Astrocyte (in vitro differentiated cells and primary cell): ENCODE data around the gene ZNF784. TPM values are rescaled to one million over a fixed set of nuclear protein-coding genes. Genes with fewer than 3 reads are reported as not detected.

ENCODE experiments used
- DNase-seq: peaks from one replicate; pipeline ENCODE4 v3.0.0-alpha.2; 2010; ENCODE audit warnings: low read depth
- FAIRE-seq: peaks from 2 replicates; lab custom pipeline; 2011; peaks lifted over from hg19 to GRCh38; lab: Jason Lieb, UNC
- H2AFZ ChIP-seq: 2 replicates; pipeline ENCODE4 v1.6.0; 2012; ENCODE audit warnings: low read depth, low read length, inconsistent platforms
- H3K27ac ChIP-seq: 2 replicates; pipeline ENCODE4 v1.5.1; 2011; ENCODE audit warnings: low read depth, low read length, inconsistent platforms
- H3K27me3 ChIP-seq: 2 replicates; pipeline ENCODE4 v1.6.0; 2011; ENCODE audit warnings: low read length, inconsistent platforms; ENCODE audit not compliant: insufficient read depth
- H3K36me3 ChIP-seq: 2 replicates; pipeline ENCODE4 v1.5.1; 2011; ENCODE audit warnings: low read length, inconsistent platforms; ENCODE audit not compliant: insufficient read depth
- H3K4me1 ChIP-seq: 2 replicates; pipeline ENCODE4 v1.5.1; 2011; ENCODE audit warnings: low read length, inconsistent platforms; ENCODE audit not compliant: insufficient read depth
- H3K4me2 ChIP-seq: 2 replicates; pipeline ENCODE4 v1.6.0; 2012; ENCODE audit warnings: low read length, inconsistent platforms
- H3K4me3 ChIP-seq: 2 replicates; pipeline ENCODE4 v1.5.1; 2011; ENCODE audit warnings: low read depth, mild to moderate bottlenecking, low read length, inconsistent platforms; ENCODE audit not compliant: insufficient read depth
- H3K79me2 ChIP-seq: 2 replicates; pipeline ENCODE4 v1.6.0; 2012; ENCODE audit warnings: mild to moderate bottlenecking, low read length, inconsistent platforms; ENCODE audit not compliant: insufficient read depth
- H3K9ac ChIP-seq: 2 replicates; pipeline ENCODE4 v1.6.0; 2012; ENCODE audit warnings: mild to moderate bottlenecking, low read length, inconsistent platforms
- H3K9me3 ChIP-seq: 2 replicates; pipeline ENCODE4 v1.5.1; 2012; ENCODE audit warnings: low read depth, mild to moderate bottlenecking, low read length, inconsistent platforms; ENCODE audit not compliant: insufficient read depth
- H4K20me1 ChIP-seq: 2 replicates; pipeline ENCODE4 v1.6.0; 2012; ENCODE audit warnings: low read length, inconsistent platforms; ENCODE audit not compliant: insufficient read depth
- H3K27ac Mint-ChIP-seq: one replicate; pipeline ENCODE4 v1.8.0; 2021; ENCODE audit warnings: mild to moderate bottlenecking, mixed read lengths; ENCODE audit not compliant: unreplicated experiment
- H3K27me3 Mint-ChIP-seq: one replicate; pipeline ENCODE4 v1.8.0; 2021; ENCODE audit warnings: low read depth, mixed read lengths; ENCODE audit not compliant: unreplicated experiment
- H3K36me3 Mint-ChIP-seq: one replicate; pipeline ENCODE4 v1.8.0; 2021; ENCODE audit warnings: low read depth, mixed read lengths; ENCODE audit not compliant: unreplicated experiment
- H3K4me1 Mint-ChIP-seq: one replicate; pipeline ENCODE4 v1.8.0; 2021; ENCODE audit warnings: low read depth, mixed read lengths; ENCODE audit not compliant: unreplicated experiment
- H3K4me3 Mint-ChIP-seq: one replicate; pipeline ENCODE4 v1.8.0; 2021; ENCODE audit warnings: mild to moderate bottlenecking, moderate library complexity, mixed read lengths; ENCODE audit not compliant: unreplicated experiment
- H3K9me3 Mint-ChIP-seq: one replicate; pipeline ENCODE4 v1.8.0; 2021; ENCODE audit warnings: mild to moderate bottlenecking, mixed read lengths; ENCODE audit not compliant: unreplicated experiment
- CTCF ChIP-seq: IDR thresholded peaks from 2 replicates; pipeline ENCODE4 v1.5.1; 2011; ENCODE audit warnings: low read depth, mild to moderate bottlenecking, inconsistent platforms, low read length, moderate library complexity; ENCODE audit not compliant: insufficient read depth
- EZH2 ChIP-seq: IDR thresholded peaks from 2 replicates; pipeline ENCODE4 v1.6.1; 2012; ENCODE audit warnings: mild to moderate bottlenecking, low read length, inconsistent platforms; ENCODE audit not compliant: insufficient read depth
- total RNA-seq: library from RNA; stranded (reverse); gene quantifications from 2 replicates; pipeline ENCODE4 v1.2.1, GENCODE V29; 2021

The ZNF784 gene
- total RNA-seq, 1 donor from 2014 or later: 5.3 TPM

GRCh38 chr19:55581823-55582223 lies 42.5 kb downstream of the ZNF784 start:
- DNase-seq (no peak), FAIRE-seq (no peak)
- H3K36me3 ChIP-seq: peaks cover 3% of the 10 kb centered on the region
- peaks cover 17% of the 10 kb centered on the region for H3K4me1 ChIP-seq
- H2AFZ ChIP-seq: no peak overlapping the region
- no peaks in the 10 kb centered on the region for H3K9me3 ChIP-seq
- no peak overlapping the region for H3K9ac ChIP-seq
- peak overlapping the region; percentile 96 for H3K4me3 Mint-ChIP-seq
- no peaks in the 10 kb centered on the region for H3K27me3 ChIP-seq
- H3K4me1 Mint-ChIP-seq: peaks cover 31% of the 10 kb centered on the region
- H3K4me3 ChIP-seq: no peak overlapping the region
- TF ChIP-seq EZH2 (no peak), CTCF (no peak)
- H3K79me2 ChIP-seq: peaks cover 27% of the 10 kb centered on the region
- no peak overlapping the region for H3K27ac ChIP-seq
- H3K36me3 Mint-ChIP-seq: peaks cover 11% of the 10 kb centered on the region
- H3K27me3 Mint-ChIP-seq: no peaks in the 10 kb centered on the region
- peak overlapping the region; percentile 59 for H3K27ac Mint-ChIP-seq
- H3K4me2 ChIP-seq: peak overlapping the region; percentile 99
- peaks cover 10% of the 10 kb centered on the region for H4K20me1 ChIP-seq
- H3K9me3 Mint-ChIP-seq: no peaks in the 10 kb centered on the region

- Histone ChIP-seq H3K36me3 (peaks cover 5% of the 10 kb centered on the region), H3K9me3 (no peaks in the 10 kb centered on the region), H3K9ac (peak overlapping the region; percentile 92), H4K20me1 (peaks cover 12% of the 10 kb centered on the region), H3K4me3 (peak overlapping the region; percentile 80), H2AFZ (peak overlapping the region; percentile 96), H3K27ac (peak overlapping the region; percentile 75), H3K4me2 (peak overlapping the region; percentile 99), H3K27me3 (no peaks in the 10 kb centered on the region), H3K79me2 (peaks cover 27% of the 10 kb centered on the region), H3K4me1 (peaks cover 14% of the 10 kb centered on the region)
- H3K9me3 Mint-ChIP-seq: no peaks in the 10 kb centered on the region
- no peak for FAIRE-seq
- DNase-seq: no peak
- H3K27ac Mint-ChIP-seq: peak overlapping the region; percentile 59
- TF ChIP-seq CTCF (no peak), EZH2 (no peak)
- H3K4me1 Mint-ChIP-seq: peaks cover 33% of the 10 kb centered on the region
- peaks cover 14% of the 10 kb centered on the region for H3K36me3 Mint-ChIP-seq
- peak overlapping the region; percentile 96 for H3K4me3 Mint-ChIP-seq
- H3K27me3 Mint-ChIP-seq: no peaks in the 10 kb centered on the region
Observed at GRCh38 chr19:55581145-55581822, 43.1 kb downstream of the ZNF784 start.

DNA sequence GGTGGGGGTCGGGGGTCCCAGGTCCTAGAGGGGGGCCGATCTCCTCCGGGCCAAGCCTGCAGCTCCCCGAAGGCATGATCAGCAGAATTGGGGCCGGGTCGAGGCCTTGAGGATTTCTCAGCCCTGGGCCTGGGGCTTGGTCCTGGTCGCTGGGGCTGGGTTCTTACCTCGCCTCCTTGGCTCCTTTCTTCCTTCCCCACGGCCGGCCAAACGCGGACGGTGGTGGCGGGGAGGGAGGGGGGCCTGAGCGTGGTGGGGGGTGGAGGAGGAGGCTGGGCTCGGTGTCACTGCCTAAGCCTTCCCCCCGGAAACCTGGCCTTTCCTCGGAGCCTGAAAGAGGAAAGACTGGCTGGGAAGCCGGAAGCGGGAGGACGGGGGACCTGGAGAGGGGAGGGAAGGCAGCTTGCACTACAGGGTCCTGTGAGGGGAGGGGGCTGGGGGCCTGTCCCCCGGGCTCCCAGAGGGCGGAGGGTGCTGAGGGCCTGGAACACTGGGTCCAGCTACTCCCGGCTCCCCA lies 43.7 kb downstream of the ZNF784 start, which contains the start of gene ZNF579:
Gene ZNF579 (minus strand): TSS at position 221 of the 517 bp plus-strand sequence. CDS start 1,209 bp downstream, outside the sequence.
- Histone ChIP-seq H3K4me1 (peaks cover 9% of the 10 kb centered on the region), H3K4me2 (peak within 1 kb of the TSS; percentile 99), H3K27me3 (no peaks in the 10 kb centered on the region), H3K27ac (peak within 1 kb of the TSS; percentile 90), H3K4me3 (peak within 1 kb of the TSS; percentile 80), H3K9ac (peak within 1 kb of the TSS; percentile 92), H4K20me1 (peaks cover 12% of the 10 kb centered on the region), H2AFZ (peak within 1 kb of the TSS; percentile 96), H3K36me3 (peaks cover 5% of the 10 kb centered on the region), H3K9me3 (no peaks in the 10 kb centered on the region), H3K79me2 (peaks cover 27% of the 10 kb centered on the region)
- FAIRE-seq: no peak
- peaks cover 29% of the 10 kb centered on the region for H3K4me1 Mint-ChIP-seq
- DNase-seq: peak; percentile 84
- peaks cover 14% of the 10 kb centered on the region for H3K36me3 Mint-ChIP-seq
- no peak for TF ChIP-seq CTCF
- TF ChIP-seq EZH2: no peak
- H3K27ac Mint-ChIP-seq: peak within 1 kb of the TSS; percentile 82
- no peaks in the 10 kb centered on the region for H3K9me3 Mint-ChIP-seq
- H3K4me3 Mint-ChIP-seq: peak within 1 kb of the TSS; percentile 96
- no peaks in the 10 kb centered on the region for H3K27me3 Mint-ChIP-seq
